Hepatic stellate cell (primary cell): ENCODE measurements around the gene CYP8B1.
A peak's percentile ranks its signal among the peaks of the same experiment; 100 is the strongest.

Experiments
- DNase-seq: peaks from one replicate; pipeline ENCODE4 v3.0.0; 2011; ENCODE audit warnings: low spot score

Gene CYP8B1

GRCh38 chr3:42852441-42852840 is 23.2 kb downstream of the CYP8B1 start:
- DNase-seq = no peak

GRCh38 chr3:42851228-42851834 is 24.3 kb downstream of the CYP8B1 start:
- no peak for DNase-seq

- no peak for DNase-seq
These were observed 25.4 kb downstream of the CYP8B1 start for GRCh38 chr3:42850263-42850662.

GRCh38 chr3:42849017-42849416 is 26.7 kb downstream of the CYP8B1 start:
- DNase-seq = no peak

- DNase-seq = no peak
These were observed 27.9 kb downstream of the CYP8B1 start for GRCh38 chr3:42847731-42848130.

GRCh38 chr3:42846685-42847522 is 28.8 kb downstream of the CYP8B1 start:
- no peak for DNase-seq

- DNase-seq = no peak
These were observed 30.9 kb downstream of the CYP8B1 start for GRCh38 chr3:42844815-42845214.

- DNase-seq = no peak
These were observed 31.3 kb downstream of the CYP8B1 start for GRCh38 chr3:42844412-42844713.

GRCh38 chr3:42843713-42844411 is 31.8 kb downstream of the CYP8B1 start:
- no peak for DNase-seq

- no peak for DNase-seq
These were observed 34.3 kb downstream of the CYP8B1 start for GRCh38 chr3:42841332-42841731.

- DNase-seq = peak; percentile 67
These were observed 36.1 kb downstream of the CYP8B1 start for GRCh38 chr3:42839616-42840015.

GRCh38 chr3:42838571-42838970 is 37.1 kb downstream of the CYP8B1 start:
- DNase-seq = no peak

- no peak for DNase-seq
These were observed 39.2 kb downstream of the CYP8B1 start for GRCh38 chr3:42836150-42837123.

GRCh38 chr3:42831321-42831713 is 44.4 kb downstream of the CYP8B1 start:
- peak; percentile 34 for DNase-seq

GRCh38 chr3:42830437-42831320 is 45.0 kb downstream of the CYP8B1 start:
- DNase-seq = no peak

GRCh38 chr3:42829628-42830436 is 45.8 kb downstream of the CYP8B1 start:
- no peak for DNase-seq

GRCh38 chr3:42829083-42829627 is 46.5 kb downstream of the CYP8B1 start:
- no peak for DNase-seq

GRCh38 chr3:42827654-42828053 is 48.0 kb downstream of the CYP8B1 start:
- no peak for DNase-seq

- no peak for DNase-seq
These were observed 48.7 kb downstream of the CYP8B1 start for GRCh38 chr3:42827023-42827422.

- no peak for DNase-seq
These were observed 49.5 kb downstream of the CYP8B1 start for GRCh38 chr3:42826141-42826540.
